ENCODE results near the gene STMN1. TPM values are rescaled to one million over a fixed set of nuclear protein-coding genes. Genes with fewer than 3 reads are reported as not detected.

Gene STMN1
- total and polyA plus RNA-seq, 10 of the 15 experiments (the other 5 are each of a cell fraction or from before 2014, with no cell fraction given): 220 to 1,272 (median 603) TPM

GRCh38 chr1:25903986-25904385 is 2.2 kb downstream of the STMN1 start:
- Histone ChIP-seq H3K4me3 (peak overlapping the region; percentile 100), H3K9ac (ENCODE audit: control insufficient read depth, insufficient read depth, low read length) (peak overlapping the region; percentile 88)

More at GRCh38 chr1:25903986-25904385, 2.2 kb downstream of the STMN1 start:
- H3K36me3 ChIP-seq (ENCODE audit: control insufficient read depth in 2 of 2, insufficient read depth in 2 of 2, low read length in 1 of 2): peaks cover 3 to 10% of the 10 kb centered on the region in 2 experiments; a peak in 2 of 4 replicates
- peak overlapping the region; percentile 90 for H3K4me2 ChIP-seq (ENCODE audit: control insufficient read depth, insufficient read depth)
- WGBS (ENCODE audit: insufficient coverage, insufficient replicate concordance, low lambda C conversion rate, missing lambda C conversion rate): 90% methylated on average over 3 of the region's 3 CpGs
- intact Hi-C loops (cut with micrococcal nuclease; ENCODE audit: unreplicated experiment): no loop called here
- no peak for ATAC-seq
- SMC1A ChIA-PET (ENCODE audit: uncharacterized antibody, unreplicated experiment): interaction anchor here (1.2 to 19.7 kb wide), 5 partner anchors 9 to 107 kb away, joined by 3 to 319 read pairs (median 9); partner anchors contain the start of gene PAFAH2
- FAIRE-seq: no peak
- no peaks in the 10 kb centered on the region for H3K9me3 ChIP-seq (replicated peaks; ENCODE audit: control insufficient read depth, insufficient read depth, low read length)
- peaks cover 34% of the 10 kb centered on the region for H3K79me2 ChIP-seq (ENCODE audit: control insufficient read depth, insufficient read depth, low read length)
- no peaks in the 10 kb centered on the region; a peak in 3 of 4 replicates for H3K27me3 ChIP-seq (replicated peaks in 1 of 2; ENCODE audit: control insufficient read depth in 2 of 2, insufficient read depth in 2 of 2, low read length in 1 of 2)
- CTCF ChIA-PET: interaction anchor here (0.6 to 14.0 kb wide), 6 partner anchors 10 to 1177 kb away, joined by 3 to 383 read pairs (median 7); partner anchors contain the start of genes CEP85, PAFAH2 and PAQR7
- TF ChIP-seq DPF2 (IDR thresholded peaks at IDR 0.05): no peak
- no peak for TF ChIP-seq RUNX3 (IDR thresholded peaks at IDR 0.05; ENCODE audit: low read length)
- TF ChIP-seq ZNF217 (IDR thresholded peaks at IDR 0.05): no peak
- TF ChIP-seq SIN3A (IDR thresholded peaks at IDR 0.05; ENCODE audit: low read depth, low read length): no peak
- TF ChIP-seq MLLT1 (IDR thresholded peaks at IDR 0.05): no peak
- TF ChIP-seq ZBTB33 (IDR thresholded peaks at IDR 0.05): no peak
- TF ChIP-seq NFYA (IDR thresholded peaks at IDR 0.05; ENCODE audit: borderline replicate concordance, low read depth, low read length): no peak
- no peak for TF ChIP-seq SREBF1 (IDR thresholded peaks at IDR 0.05; ENCODE audit: low read length)
- TF ChIP-seq ZZZ3 (IDR thresholded peaks at IDR 0.05; ENCODE audit: control insufficient read depth, insufficient read length, low read depth): no peak
- no peak for TF ChIP-seq BCLAF1 (IDR thresholded peaks at IDR 0.05)
- TF ChIP-seq JUNB (IDR thresholded peaks at IDR 0.05): no peak
- TF ChIP-seq NR2C2 (IDR thresholded peaks at IDR 0.05; ENCODE audit: borderline replicate concordance, control insufficient read depth, insufficient read length, low read depth): no peak
- no peak for TF ChIP-seq ATF3 (IDR thresholded peaks at IDR 0.05; ENCODE audit: borderline replicate concordance, extremely low read depth, low read depth, low read length)
- no peak for TF ChIP-seq FOXK2 (IDR thresholded peaks at IDR 0.05)
- no peak for TF ChIP-seq CREB1 (IDR thresholded peaks at IDR 0.05; ENCODE audit: low read depth)
- POLR2A ChIA-PET: interaction anchor here (1.5 to 12.0 kb wide), 7 partner anchors 8 to 94 kb away, joined by 3 to 116 read pairs (median 13); partner anchors contain the start of genes PAFAH2 and PAQR7
- H4K20me1 ChIP-seq (ENCODE audit: control insufficient read depth, insufficient read depth): no peaks in the 10 kb centered on the region
- peaks cover 8% of the 10 kb centered on the region; the same call in 1 of the 2 replicates for H3K4me1 ChIP-seq (ENCODE audit: control insufficient read depth, insufficient read depth, low read length)
- in situ Hi-C loops (cut with MboI): no loop called here
- H3K27ac ChIP-seq (ENCODE audit: control insufficient read depth, insufficient read depth): peak overlapping the region; percentile 94; the same call in 1 of the 2 replicates
- BruUV-seq (replicated peaks): no TSS peak
- RAD21 ChIA-PET (ENCODE audit: unreplicated experiment): interaction anchor here (0.9 to 14.5 kb wide), 5 partner anchors 9 to 354 kb away, joined by 3 to 296 read pairs (median 3); partner anchors contain the start of gene PAFAH2
- H2AFZ ChIP-seq (ENCODE audit: control insufficient read depth, low read depth, low read length): no peak overlapping the region
- no peak for DNase-seq (ENCODE audit: low read depth, low spot score)
